Esophagus muscularis mucosa (tissue), 4 donors: ENCODE results near the gene UTP11. TPM values are rescaled to one million over a fixed set of nuclear protein-coding genes. Genes with fewer than 3 reads are reported as not detected.

Source experiments
- DNase-seq: peaks from one replicate; pipeline ENCODE4 v3.0.0-alpha.2; 2017; ENCODE audit errors: extremely low spot score
- H3K27ac ChIP-seq, 4 donors: fragments of 200-600 bp; sonication (generic); replicated peaks in 1 of 4; 1 replicate in 3 of 4; 2 replicates in 1 of 4; pipeline ENCODE4 v1.5.1; 2016 to 2019; ENCODE audit warnings: mild to moderate bottlenecking in 1 of 4
- H3K27me3 ChIP-seq, 4 donors: fragments of 200-600 bp; sonication (generic); one replicate each; pipeline versions ENCODE4 v1.5.1 to v1.6.0; 2016 to 2019
- H3K36me3 ChIP-seq, 4 donors: fragments of 200-600 bp; sonication (generic); one replicate each; pipeline ENCODE4 v1.5.1; 2016 to 2019
- H3K4me1 ChIP-seq, 4 donors: fragments of 200-600 bp; sonication (generic); one replicate each; pipeline ENCODE4 v1.5.1; 2016 to 2019
- H3K4me3 ChIP-seq, 4 donors: fragments of 200-600 bp; sonication (generic); 1 replicate in 2 of 4; 2 replicates in 2 of 4; pipeline ENCODE4 v1.5.1; 2016 to 2019; ENCODE audit warnings: mild to moderate bottlenecking in 4 of 4, moderate library complexity in 1 of 4
- H3K9me3 ChIP-seq, 4 donors: fragments of 200-600 bp; sonication (generic); 1 replicate in 3 of 4; 2 replicates in 1 of 4; pipeline ENCODE4 v1.5.1; 2016 to 2019
- CTCF ChIP-seq, 3 experiments: fragments of 200-600 bp in 2 of 3; fragments of 450-650 bp in 1 of 3; sonication (generic) in 2 of 3; IDR thresholded peaks; one replicate each; pipeline ENCODE4 v1.5.1; 2017 to 2019; ENCODE audit warnings: antibody characterized with exemption in 3 of 3, mild to moderate bottlenecking in 2 of 3, moderate library complexity in 1 of 3
- EP300 ChIP-seq: sonication (generic); formaldehyde crosslinking; IDR thresholded peaks from one replicate; pipeline ENCODE4 v1.6.1; 2017; ENCODE audit warnings: antibody characterized with exemption
- POLR2A ChIP-seq: fragments of 450-650 bp; IDR thresholded peaks from one replicate; pipeline ENCODE4 v1.6.1; 2017; ENCODE audit warnings: antibody characterized with exemption, moderate library complexity, mild to moderate bottlenecking, low read depth
- POLR2AphosphoS5 ChIP-seq, 2 donors: sonication (generic); formaldehyde crosslinking; IDR thresholded peaks; one replicate each; pipeline ENCODE4 v1.6.1; 2017; ENCODE audit warnings: antibody characterized with exemption in 2 of 2
- WGBS: methylation state at CpG from one replicate; pipeline ENCODE4 v1.1.5; 2018; 5-methylcytosine and 5-hydroxymethylcytosine counted together
- intact Hi-C: fragments of 100-400 bp; cut with DNase I; formaldehyde crosslinking; loops from one replicate; pipeline ENCODE4 v1.15.1; 2023
- total RNA-seq, 4 donors: library from RNA; depleted of rRNA; stranded (reverse); fragments of >200 nt; gene quantifications; one replicate each; pipeline versions ENCODE4 v1.1.0 to v1.2.1, GENCODE V29; 2016

Gene UTP11
- total RNA-seq, 4 donors from 2014 or later, result 39.7 to 55.8 (median 42.4) TPM

- H3K36me3 ChIP-seq, result peaks cover 70 to 92% (median 85%) of the 10 kb centered on the region in 4 donors
- intact Hi-C loops, result no loop called here
- H3K4me3 ChIP-seq, result no peak overlapping the region
- TF ChIP-seq POLR2A, result no peak
- no peak for TF ChIP-seq CTCF (IDR thresholded peaks at IDR 0.05)
- TF ChIP-seq EP300, result no peak
- TF ChIP-seq POLR2AphosphoS5 (IDR thresholded peaks at IDR 0.05), result no peak
- WGBS, result 91% methylated on average over 2 of the region's 2 CpGs
- peaks cover 19 to 39% (median 26%) of the 10 kb centered on the region in 4 donors for H3K4me1 ChIP-seq
- no peak for DNase-seq
- H3K27me3 ChIP-seq, result no peaks in the 10 kb centered on the region
- no peak overlapping the region for H3K27ac ChIP-seq
- no peaks in the 10 kb centered on the region for H3K9me3 ChIP-seq
These were observed 7.9 kb downstream of the UTP11 start for GRCh38 chr1:38020396-38020795.

DNA sequence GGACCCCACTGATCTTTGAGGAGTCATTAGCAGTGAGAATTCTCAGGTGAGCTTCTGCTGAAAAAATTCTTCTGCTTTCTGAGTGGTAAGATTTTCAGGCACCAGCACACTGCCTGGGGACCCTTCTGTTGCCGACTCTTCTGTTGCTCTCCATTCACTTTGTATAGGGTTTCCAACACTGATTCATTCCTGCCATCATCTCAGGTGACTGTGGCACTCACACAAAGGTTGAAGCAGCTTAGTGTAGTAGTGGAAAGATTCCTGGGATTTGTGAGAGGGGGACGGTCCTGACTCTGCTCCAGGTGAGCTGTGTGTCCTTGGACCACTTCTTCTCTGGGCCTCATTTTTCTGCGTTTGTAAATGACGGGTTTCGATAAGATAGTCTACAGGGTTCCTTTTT, 9.4 kb downstream of the UTP11 start:
- DNase-seq, result no peak
- H3K27me3 ChIP-seq, result no peaks in the 10 kb centered on the region
- TF ChIP-seq POLR2A (no peak), EP300 (no peak), CTCF (IDR thresholded peaks at IDR 0.05) (no peak), POLR2AphosphoS5 (IDR thresholded peaks at IDR 0.05) (no peak)
- no peak overlapping the region for H3K4me3 ChIP-seq
- WGBS, result 87% methylated on average over 5 of the region's 5 CpGs
- H3K4me1 ChIP-seq, result peaks cover 5 to 23% (median 10%) of the 10 kb centered on the region in 4 donors
- intact Hi-C loops, result no loop called here
- no peaks in the 10 kb centered on the region for H3K9me3 ChIP-seq
- H3K27ac ChIP-seq, result no peak overlapping the region
- peaks cover 77 to 100% (median 95%) of the 10 kb centered on the region in 4 donors for H3K36me3 ChIP-seq

GRCh38 chr1:38022810-38023209, 10.3 kb downstream of the UTP11 start:
- TF ChIP-seq CTCF (IDR thresholded peaks at IDR 0.05) (no peak), POLR2A (no peak)
- peaks cover 0 to 15% (median 3%) of the 10 kb centered on the region in 4 donors for H3K4me1 ChIP-seq
- no peaks in the 10 kb centered on the region for H3K27me3 ChIP-seq
- no peaks in the 10 kb centered on the region for H3K9me3 ChIP-seq
- intact Hi-C loops, result no loop called here
- peaks cover 77 to 95% (median 94%) of the 10 kb centered on the region in 4 donors for H3K36me3 ChIP-seq
- no peak overlapping the region for H3K27ac ChIP-seq
- H3K4me3 ChIP-seq, result no peak overlapping the region
- no peak for DNase-seq
- 71% methylated on average over 3 of the region's 3 CpGs for WGBS

GRCh38 chr1:38025233-38025632, 12.7 kb downstream of the UTP11 start:
- Histone ChIP-seq H3K4me3 (no peak overlapping the region), H3K9me3 (no peaks in the 10 kb centered on the region), H3K27me3 (no peaks in the 10 kb centered on the region), H3K36me3 (peaks cover 55 to 71% (median 70%) of the 10 kb centered on the region in 4 donors), H3K27ac (no peak overlapping the region), H3K4me1 (peaks cover 18 to 24% (median 19%) of the 10 kb centered on the region in 4 donors)
- intact Hi-C loops, result no loop called here
- 100% methylated on average over 2 of the region's 2 CpGs for WGBS
- TF ChIP-seq POLR2AphosphoS5 (IDR thresholded peaks at IDR 0.05) (no peak), EP300 (no peak), POLR2A (no peak), CTCF (IDR thresholded peaks at IDR 0.05) (no peak)
- DNase-seq, result no peak

- no peaks in the 10 kb centered on the region for H3K9me3 ChIP-seq
- H3K36me3 ChIP-seq, result peaks cover 51 to 67% (median 66%) of the 10 kb centered on the region in 4 donors
- no peak overlapping the region for H3K4me3 ChIP-seq
- intact Hi-C loops, result no loop called here
- H3K27me3 ChIP-seq, result no peaks in the 10 kb centered on the region
- no peak for TF ChIP-seq POLR2AphosphoS5 (IDR thresholded peaks at IDR 0.05)
- no peak for TF ChIP-seq EP300
- no peak for TF ChIP-seq CTCF (IDR thresholded peaks at IDR 0.05)
- TF ChIP-seq POLR2A, result no peak
- H3K27ac ChIP-seq, result no peak overlapping the region
- DNase-seq, result no peak
- peaks cover 22 to 28% (median 23%) of the 10 kb centered on the region in 4 donors for H3K4me1 ChIP-seq
- WGBS, result 89% methylated on average over 6 of the region's 6 CpGs
These were observed 13.1 kb downstream of the UTP11 start for GRCh38 chr1:38025664-38026063.
